ENCODE data around the gene ZKSCAN2.

ZKSCAN2 gene
- total RNA-seq: 3.9 to 13.0 (median 6.4) reads per million in 17 experiments

DNA sequence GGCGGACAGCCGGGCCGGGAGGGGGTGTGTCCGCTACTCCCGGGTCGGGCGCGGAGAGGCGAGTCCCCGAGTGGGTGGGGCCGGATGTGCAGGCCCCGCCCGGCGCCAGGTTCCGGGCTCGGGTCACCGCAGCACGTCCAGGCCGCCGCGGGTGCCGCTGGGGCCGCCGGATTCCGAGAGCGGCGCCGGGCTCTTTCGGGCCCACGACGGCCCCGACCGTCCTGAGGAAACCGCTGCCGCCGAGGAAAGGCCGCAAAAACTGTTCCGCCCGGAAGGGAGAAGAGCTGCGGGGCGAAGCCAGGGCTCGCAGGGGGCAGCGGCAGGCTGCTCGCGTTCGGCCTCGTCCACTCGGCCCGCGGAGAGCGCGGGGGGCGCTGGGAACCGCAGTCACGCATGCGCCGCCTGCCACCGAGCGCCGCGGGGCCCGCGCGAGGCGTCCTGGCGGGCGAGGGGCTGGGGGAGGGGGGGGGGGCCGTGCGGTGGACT is at the start of gene ZKSCAN2:
Gene ZKSCAN2 (minus strand): TSS at position 376 of the 486 bp plus-strand sequence. CDS start 718 bp downstream, outside the sequence.
- DNase-seq: peak; percentile 91 to 97 (median 96)

DNA sequence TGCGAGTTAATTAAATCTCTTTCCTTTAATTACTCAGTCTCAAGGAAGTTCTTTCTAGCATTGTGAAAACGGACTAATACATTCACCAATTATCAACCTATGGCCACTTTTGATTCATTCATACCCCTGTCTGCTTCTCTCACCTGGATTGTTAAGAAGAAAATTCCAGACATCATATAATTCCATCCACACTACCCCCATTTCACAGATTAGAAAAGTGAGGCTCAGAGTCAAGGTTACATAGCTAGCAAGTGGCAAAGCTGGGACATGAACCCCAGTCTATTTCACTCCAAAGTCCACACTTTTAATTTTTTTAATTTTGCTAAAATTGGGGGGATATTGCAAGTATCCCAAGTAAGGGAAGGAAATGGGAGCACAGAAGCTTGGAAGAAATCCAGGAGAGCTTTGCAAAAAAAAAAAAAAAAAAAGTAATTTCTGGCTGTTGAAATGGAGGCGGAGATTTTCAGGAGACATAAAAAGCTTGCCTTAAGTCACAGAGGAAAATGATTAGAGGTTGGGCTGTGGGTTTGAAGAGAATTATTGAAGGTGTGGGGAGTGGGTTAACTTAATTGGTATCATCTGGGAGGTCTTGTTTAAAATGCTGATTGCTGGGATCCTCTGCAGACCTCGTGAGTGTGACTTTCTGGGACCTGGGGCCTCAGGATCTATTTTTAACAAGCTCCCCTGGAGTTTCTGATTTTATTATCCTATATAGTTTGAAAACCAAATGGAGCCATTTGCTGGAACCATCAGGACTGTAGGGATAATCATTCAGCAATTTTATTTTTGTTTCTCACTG is 42.3 kb upstream of the ZKSCAN2 start:
- DNase-seq: no peak

DNA sequence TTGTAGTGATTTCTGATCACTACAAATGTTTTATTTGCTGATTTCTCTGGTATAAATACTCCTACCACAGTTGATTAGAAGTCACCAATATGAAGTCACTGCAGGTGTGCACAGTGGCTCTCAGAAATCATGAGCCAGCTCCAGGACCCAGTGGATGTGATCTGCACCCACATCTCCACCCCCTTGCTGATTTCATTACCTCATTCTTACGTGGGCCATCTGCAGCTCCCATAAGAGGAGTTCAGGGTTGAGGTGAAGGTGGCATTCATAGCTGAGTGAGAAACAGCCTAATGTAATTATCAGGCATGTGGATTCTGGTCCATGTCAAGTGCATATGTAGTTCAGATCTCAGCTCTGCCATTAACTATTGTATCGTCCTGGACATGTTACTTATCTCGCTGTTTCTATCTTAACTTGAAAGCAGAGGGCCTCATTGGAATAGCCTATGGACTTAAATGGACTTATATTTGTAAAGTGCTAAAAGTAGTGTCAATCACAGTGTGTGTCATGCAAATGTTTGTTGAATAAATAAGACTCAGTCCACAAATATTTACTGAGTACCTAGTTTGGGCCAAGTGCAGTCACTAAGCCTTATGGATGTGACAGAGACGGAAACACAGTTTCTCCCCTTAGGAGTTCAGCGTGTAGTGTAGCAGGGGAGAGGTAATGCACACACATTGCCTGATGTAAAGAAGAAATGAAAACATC is 40.7 kb upstream of the ZKSCAN2 start:
- DNase-seq: no peak

DNA sequence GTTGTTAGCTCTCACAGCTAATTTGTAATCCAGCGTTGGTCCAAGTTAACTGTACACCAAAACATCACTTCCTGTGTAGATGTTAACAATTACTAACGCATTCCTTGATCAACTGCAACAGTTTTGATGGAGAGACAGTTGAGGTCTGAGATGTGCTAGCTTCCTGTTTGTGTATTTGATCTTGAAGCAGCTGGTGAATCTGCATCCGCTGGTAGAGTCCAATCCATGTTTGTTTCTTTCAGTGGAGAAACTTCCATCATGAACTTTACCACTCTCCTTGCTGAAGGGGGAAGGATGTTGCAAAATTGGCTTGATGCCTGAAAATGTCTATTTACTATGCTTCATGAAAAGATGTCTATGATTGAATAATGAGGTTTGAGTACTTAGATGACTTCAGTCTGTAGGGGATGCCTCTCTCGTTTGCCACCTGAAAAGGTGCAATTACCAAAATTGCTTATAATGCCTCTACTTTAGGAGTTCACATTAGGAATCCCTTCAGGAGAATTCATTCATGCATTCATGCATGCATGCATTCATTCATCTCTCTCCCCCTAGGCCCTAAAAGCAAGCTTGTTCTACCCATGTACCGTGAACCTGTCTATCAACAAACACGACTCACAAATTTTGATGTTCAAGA is 39.6 kb upstream of the ZKSCAN2 start:
- no peak for DNase-seq

DNA sequence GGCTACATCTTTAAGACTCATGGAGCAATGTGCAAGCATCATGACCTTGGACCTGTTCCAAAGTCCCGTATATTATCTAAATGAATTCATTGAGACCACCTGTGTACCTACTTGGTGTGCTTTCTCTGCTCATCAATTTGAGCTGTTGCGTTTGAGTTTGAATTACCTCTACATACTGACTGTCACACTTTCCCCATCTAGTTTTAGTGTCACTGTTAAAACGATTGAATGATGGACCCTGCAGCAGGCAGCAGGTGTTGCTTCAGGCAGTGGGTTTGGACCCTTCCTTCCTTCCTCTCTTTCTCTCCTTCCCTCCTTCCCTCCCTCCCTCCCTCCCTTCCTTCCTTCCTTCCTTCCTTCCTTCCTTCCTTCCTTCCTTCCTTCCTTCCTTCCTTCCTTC is 33.9 kb upstream of the ZKSCAN2 start:
- no peak for DNase-seq

DNA sequence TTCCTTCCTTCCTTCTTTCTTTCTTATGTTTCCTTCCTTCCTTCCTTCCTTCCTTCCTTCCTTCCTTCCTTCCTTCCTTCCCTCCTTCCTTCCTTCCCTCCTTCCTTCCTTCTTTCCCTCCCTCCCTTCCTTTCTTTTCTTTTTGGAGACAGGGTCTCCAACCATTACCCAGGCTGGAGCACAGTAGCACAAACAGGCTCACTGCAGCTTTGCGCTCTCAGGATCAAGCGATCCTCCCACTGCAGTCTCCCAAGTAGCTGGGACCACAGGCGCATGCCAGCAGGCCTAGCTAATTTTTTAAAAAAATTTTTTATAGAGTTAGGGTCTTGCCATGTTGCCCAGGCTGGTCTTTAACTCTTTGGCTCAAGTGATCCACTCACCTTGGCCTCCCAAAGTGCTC is 31.8 kb upstream of the ZKSCAN2 start:
- DNase-seq: no peak

DNA sequence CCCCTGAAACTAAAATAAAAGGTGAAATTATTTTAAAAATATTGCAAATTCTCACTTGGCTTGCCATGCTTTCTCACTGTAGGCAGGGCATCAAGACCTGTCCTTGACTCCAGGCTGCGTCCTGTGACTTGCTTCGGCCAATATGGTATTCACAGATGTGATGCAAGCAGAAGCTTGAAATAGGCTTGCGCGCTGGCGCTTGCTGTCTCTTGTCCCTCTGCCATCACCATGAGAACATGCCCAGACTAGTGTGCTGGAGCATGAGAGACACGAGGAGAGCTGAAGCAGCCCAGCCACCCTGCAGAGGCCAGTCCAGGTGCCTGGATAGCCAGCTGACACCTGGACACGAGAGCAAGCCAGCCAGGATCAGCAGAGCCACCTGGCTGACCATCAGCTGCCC is 21.8 kb upstream of the ZKSCAN2 start:
- no peak for DNase-seq

DNA sequence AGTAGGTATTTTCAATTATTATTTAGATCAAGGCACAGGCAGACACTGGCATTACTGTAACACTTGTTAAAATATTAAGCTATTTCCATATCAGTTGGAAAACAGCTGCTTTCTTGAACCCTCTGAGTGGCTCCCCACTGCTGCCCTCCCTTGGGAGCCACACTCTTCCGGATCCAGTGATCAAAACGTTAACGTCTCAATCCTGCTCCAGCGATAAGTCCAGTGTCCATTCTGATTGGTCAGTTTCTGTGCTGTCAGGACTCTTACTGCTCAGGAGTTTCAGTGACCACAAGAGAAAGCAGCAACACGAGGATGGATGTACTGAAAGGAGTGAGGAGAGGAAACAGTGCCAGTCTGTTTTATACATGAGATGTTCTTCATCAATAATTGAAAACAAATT is 13.8 kb upstream of the ZKSCAN2 start:
- no peak for DNase-seq

DNA sequence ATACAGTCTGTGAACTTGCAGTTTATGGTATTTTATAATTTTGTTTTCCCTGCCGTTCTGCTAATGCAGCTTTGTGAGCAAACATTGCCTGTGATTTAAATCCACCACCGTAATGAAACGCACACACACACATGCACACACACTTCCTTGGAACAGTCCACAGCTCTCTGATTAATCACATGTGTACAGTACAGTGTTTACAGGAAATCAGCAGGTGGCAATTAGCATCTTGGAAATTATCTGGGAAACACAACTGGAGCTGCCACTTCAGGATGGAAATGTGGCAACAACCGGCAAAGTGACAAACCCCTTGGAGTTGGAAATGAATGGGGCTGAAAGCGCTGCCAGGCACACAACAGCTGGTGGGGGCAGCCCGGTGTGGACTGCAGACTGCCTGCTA is 12.9 kb upstream of the ZKSCAN2 start:
- DNase-seq: no peak

DNA sequence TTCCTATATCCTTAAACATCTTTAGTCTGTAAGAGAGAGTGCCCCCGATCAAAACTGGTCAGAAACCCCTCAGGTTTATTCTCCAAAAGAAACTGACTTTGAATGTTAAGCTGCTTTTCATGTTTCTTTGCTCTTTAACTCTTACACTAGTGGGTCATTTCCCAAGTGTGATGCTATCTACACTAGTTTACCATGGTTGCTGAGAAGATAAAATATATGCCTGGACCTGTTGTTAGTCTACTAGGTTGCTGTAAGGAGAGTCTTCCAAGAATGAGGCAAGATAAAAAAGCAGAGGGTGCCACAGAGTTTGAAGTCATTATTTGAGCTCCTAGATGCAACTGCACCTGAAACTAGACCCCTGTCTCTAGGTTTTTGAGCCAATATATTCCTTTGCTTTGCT is 12.2 kb upstream of the ZKSCAN2 start:
- no peak for DNase-seq

DNA sequence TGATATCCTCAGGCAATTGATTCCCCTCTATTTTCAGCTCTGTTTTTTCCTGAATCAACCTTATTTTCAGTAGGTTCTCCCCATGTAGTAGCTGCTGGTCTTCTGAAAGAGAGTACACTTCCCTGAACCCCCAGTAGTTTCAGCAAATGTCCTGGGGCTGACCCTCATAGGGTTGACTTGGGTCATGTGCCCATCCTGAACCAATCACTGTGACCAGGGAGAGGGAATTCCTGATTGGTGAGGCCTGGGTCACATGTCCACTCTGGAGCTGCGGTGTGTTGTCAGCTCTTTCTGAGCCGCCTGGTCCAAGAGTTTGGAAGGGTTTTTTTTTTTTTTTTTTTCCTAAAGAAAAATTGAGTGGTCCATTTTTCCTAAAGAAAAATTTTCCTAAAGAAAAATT is 8.3 kb upstream of the ZKSCAN2 start:
- no peak for DNase-seq

DNA sequence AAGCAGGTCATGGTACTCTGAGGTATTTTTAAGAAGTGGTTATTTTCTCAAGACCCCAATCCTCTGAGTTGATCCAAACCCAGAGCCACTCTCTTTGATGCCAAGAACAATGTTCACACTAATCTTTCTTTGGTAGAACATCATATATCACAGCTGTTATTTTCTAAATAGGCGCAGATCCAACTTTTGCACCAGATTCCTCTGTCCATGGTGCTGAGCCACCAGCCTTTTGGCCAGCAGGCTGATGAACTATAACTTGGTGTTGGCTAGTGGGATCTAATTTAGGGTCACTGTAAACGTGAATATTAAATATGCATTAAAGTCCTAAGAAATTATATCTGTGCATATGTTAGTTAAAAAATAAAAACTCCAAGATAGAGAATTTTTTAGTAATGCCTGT is 7.0 kb upstream of the ZKSCAN2 start:
- peak; percentile 22 to 51 (median 42) for DNase-seq

DNA sequence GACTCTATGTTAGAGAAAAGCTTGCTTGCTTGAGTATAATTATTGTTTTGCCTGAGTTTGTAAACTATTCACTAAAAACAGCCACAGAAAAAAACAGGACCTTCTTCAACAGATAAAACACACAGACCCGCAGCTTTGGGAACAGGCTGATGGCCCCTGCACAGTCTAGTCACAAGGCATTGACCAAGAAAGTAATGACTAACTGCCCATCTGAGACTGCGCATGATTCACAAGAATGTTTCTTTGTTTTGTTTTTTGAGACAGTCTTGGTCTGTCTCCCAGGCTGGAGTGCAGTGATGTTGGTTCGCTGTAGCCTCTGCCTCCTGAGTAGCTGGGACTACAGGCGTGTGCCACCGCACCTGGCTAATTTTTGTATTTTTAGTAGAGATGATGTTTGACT is 2.8 kb upstream of the ZKSCAN2 start:
- DNase-seq: peak; percentile 16 to 53 (median 50)

DNA sequence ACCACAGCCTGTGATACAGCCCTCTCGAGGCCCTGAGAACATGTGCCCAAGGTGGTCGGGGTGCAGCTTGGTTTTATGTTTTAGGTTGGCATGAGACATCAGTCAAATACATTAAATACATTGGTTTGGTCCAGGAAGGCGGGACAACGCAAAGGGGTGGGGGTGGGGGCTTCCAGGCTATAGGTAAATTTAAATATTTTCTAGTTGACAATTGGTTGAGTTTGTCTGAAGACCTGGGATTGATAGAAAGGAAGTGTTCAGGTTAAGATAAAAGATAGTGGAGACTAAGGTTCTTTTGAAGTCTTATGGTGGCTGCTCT is 1.2 kb upstream of the ZKSCAN2 start:
- no peak for DNase-seq

DNA sequence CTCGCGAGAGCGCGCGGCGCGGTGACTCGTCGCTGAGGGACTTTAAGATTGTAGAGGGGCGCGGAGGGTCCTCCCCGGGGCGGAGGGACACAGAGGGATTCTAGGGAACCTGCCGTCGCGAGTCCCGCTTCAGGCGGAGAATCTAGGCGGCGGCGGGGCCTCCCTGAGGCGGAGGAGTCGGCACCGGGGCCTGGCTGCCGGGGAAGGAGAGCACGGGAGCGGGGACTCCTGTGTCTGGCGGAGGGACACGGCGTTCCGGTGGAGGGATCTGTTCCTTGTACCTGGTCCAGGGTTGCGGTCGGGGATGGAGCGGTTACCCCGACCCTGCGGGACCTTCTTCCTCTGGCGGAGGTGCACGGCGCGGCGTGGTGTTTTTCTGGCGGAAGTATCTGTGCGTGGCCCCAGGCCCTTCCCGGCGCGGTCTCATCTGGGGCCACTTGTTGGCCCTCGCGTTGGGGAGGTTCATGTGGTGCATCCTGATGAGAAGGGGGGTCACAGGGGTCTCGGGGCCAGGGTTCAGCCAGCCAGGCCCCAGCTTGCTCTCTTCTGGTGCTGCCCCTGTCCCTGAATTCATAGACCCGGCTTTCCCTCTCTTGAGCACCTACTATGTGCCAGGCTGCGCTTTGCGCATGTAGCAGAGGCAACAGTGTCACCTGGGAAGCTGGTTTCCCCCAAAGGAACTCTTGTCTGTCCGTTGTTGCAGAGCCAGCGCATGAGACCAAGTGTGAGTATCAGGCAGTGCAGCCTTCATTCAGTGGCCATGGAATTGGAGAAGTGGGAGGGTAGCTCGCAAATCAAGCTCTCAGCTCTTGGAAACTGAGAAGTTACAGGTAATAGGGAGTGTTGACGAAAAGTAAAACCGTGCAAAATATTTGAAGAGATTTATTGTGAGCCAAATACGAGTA is 563 bp upstream of the ZKSCAN2 start:
- DNase-seq: peak; percentile 59 to 87 (median 78)

DNA sequence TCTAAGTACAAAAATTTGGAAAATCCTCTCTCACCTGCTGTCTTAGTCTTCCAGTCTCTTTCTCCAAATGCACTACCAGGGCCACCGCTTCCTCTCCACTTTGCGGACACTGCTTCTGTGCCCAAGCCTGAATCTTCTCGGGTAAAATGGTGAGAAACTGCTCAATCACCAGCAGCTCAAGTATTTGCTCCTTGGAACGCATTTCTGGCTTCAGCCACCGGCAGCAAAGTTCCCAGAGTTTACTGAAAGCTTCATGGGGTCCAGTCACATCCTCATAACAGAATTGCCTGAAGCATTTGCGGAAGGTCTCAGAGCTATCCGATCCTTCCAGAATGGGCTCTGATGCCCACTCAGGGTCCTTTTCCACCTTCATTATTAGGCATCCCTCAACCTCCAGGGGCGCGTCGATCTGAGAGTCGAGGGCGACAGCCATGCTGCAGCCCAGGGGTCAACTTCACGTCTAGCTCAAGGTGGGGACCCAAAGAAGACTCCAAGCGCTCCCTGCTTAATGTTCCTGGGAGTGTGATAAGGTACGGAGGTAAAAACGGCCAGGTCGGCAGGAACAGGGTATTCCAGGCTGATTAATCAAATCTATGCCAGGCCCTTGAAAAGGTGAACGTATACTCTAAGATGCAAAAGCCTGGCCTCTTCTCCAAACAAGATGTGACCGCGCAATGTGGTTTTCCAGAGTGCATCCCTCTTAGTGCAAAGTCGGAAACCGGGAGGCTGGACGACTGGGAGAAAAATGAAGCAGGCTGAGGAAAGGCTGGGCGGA is 763 bp downstream of the ZKSCAN2 start:
- peak; percentile 5 to 31 (median 29) for DNase-seq

DNA sequence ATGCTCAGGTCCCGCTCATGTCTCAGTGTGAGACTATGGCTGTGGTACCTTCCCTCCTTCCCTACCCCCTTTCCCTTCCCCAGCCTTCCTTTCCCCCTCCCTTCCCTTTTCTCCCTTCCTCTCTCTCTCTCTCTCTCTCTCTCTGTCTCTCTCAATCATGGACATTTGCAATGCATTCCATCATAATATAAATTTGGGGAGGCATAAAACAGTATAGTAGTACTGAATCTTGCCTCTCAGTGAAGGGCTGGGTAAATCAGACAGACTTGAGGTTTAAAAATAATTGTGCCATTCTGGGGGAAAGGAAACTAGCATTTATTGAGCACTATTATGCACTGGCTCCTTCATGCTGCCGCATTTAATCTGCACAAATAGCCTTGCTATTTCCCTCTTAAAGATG is 4.3 kb downstream of the ZKSCAN2 start:
- DNase-seq: no peak

DNA sequence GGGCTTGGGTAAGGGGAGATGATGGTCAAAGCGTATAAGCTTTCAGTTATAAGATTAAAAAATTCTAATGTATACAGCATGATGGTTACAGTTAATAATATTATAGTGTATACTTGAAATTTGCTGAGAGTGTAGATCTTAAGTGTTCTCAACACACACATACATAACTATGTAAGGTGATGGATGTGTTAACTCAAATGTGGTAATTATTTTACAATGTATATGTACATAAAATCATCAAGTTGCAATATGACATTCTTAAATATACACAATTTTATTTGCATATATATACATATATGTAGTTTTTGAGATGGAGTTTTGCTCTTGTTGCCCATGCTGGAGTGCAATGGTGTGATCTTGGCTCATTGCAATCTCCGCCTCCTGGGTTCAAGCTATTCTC is 7.2 kb downstream of the ZKSCAN2 start:
- DNase-seq: no peak

DNA sequence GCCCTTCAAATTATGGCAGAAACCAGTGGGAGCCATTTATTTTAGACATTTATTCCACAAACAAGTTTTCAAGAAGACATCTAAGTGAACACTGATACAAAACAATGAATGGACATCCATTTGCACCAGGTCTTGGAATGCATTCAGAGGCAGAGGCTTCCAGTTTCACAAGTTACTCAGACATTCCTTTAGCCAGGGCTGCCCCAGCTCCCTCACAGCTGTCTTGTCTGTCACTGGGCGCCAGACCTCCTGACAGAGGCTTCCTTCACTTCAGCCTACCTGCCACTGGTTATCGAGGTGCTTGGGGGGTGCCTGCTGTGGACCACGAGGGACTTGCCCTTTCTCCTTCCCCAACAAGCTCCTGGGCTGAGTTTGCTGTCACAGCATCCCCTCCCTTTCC is 21.7 kb downstream of the ZKSCAN2 start:
- DNase-seq: no peak

DNA sequence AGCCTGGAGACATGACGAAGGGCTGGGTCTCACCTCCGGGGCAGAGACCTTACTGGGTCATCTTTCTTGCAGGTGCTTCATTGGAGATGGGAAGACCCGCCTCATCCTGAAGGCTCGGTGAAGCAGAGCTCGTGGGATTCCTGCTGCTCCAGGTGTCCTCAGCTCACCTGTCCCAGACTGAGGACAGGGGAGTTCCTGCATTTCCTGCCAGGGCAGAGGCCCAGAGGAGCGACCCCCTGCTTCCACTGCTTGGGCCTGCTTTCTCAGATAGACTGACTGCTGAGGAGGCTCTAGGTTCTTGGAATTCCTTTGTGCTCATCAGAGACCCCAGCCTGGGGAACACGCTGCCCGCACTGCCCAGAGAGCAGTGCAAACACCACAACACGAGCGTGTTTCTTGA is 29.3 kb downstream of the ZKSCAN2 start:
- DNase-seq: no peak

DNA sequence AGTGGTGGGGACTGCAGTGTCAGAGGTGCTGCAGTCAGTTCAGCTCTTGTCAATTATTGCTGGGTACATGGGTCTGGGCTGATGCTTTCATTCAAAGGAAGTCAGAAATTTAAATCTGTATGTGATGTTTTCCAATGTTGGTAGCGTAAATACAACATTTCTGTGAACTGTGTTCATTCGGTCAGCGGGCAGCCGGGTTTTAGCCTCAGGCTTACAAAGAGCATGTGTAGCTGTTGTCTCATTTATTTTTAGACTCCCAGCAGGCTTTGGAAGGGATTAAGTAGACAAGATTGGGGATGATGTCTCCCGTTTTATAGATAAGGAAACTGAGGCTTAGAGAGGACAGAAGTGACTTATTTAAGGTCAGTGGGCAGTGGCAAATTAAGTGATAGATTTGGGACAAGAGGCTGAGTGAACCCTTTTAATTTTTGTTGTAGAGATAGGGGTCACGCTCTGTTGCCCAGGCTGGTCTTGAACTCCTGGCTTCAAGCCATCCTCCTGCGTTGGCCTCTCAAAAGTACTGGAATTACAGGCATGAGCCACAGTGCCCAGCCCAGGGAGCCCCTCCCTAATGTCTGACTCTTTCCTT is 32.8 kb downstream of the ZKSCAN2 start:
- no peak for DNase-seq
